Fibroblast of mammary gland (primary cell): ENCODE results near the gene RACGAP1.
"Not testable (repeated sequence)": the region's sequence is repeated elsewhere in the genome, so short reads cannot be mapped to it uniquely, and the experiment has no call there.

Experiments
- DNase-seq: peaks from one replicate; pipeline ENCODE4 v3.0.0-alpha.2; 2010; ENCODE audit warnings: low read depth
- H3K4me3 ChIP-seq: 2 replicates; pipeline ENCODE4 v1.5.1; 2011; ENCODE audit warnings: low read depth, mild to moderate bottlenecking, low read length, moderate library complexity; ENCODE audit not compliant: control insufficient read depth
- TF ChIP-seq, protein P1 (sequence below): conservative IDR thresholded peaks from 2 replicates; pipeline ENCODE4 v1.5.1; 2011; ENCODE audit warnings: low read depth, low read length, inconsistent platforms; ENCODE audit not compliant: control insufficient read depth, insufficient read depth

RACGAP1 gene

DNA sequence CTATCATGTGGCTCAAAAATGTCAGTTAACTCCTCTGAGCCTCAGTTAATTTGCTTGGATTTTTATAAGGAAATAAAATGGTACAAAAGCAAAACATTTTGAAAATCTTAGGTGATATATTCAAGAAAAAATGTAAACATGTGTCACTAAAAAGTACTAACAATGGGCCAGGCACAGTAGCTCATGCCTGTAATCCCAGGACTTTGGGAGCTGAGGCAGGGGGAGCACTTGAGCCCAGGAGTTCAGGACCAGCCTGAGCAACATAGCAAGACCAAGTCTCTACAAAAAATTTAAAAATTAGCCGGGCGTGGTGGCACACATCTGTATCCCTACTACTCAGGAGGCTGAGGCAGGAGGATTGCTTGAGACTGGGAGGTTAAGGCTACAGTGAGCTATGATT is 26.8 kb downstream of the RACGAP1 start:
- DNase-seq, result no peak
- TF ChIP-seq, protein P1, sequence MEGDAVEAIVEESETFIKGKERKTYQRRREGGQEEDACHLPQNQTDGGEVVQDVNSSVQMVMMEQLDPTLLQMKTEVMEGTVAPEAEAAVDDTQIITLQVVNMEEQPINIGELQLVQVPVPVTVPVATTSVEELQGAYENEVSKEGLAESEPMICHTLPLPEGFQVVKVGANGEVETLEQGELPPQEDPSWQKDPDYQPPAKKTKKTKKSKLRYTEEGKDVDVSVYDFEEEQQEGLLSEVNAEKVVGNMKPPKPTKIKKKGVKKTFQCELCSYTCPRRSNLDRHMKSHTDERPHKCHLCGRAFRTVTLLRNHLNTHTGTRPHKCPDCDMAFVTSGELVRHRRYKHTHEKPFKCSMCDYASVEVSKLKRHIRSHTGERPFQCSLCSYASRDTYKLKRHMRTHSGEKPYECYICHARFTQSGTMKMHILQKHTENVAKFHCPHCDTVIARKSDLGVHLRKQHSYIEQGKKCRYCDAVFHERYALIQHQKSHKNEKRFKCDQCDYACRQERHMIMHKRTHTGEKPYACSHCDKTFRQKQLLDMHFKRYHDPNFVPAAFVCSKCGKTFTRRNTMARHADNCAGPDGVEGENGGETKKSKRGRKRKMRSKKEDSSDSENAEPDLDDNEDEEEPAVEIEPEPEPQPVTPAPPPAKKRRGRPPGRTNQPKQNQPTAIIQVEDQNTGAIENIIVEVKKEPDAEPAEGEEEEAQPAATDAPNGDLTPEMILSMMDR, result no peak

DNA sequence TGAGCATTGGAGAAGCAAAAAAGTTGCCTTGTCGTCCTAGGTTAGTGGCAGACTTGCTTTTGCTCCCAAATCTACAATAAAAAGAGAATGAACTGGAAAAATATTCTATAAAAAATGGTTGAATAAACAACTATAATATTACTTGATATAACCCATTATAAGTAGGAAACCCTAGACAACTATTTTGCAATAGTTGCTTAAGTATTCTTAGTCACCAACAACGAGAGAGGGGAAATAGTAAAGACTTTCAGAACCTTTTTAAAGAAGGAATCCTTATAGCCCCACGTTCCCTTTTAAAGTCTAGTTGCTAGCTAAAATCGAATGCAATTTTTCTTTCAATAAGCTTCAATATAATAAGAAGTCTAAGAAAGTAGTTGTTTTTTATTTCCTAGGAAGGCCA is 35.0 kb downstream of the RACGAP1 start:
- no peak overlapping the region for H3K4me3 ChIP-seq
- peak; percentile 51 for DNase-seq
- TF ChIP-seq, protein P1, result no peak

More for the DNA sequence above, 26.8 kb downstream of the RACGAP1 start:
- no peak overlapping the region for H3K4me3 ChIP-seq

GRCh38 chr12:49989400-49989799 is 35.9 kb downstream of the RACGAP1 start:
- H3K4me3 ChIP-seq, DNase-seq: not testable (repeated sequence)

DNA sequence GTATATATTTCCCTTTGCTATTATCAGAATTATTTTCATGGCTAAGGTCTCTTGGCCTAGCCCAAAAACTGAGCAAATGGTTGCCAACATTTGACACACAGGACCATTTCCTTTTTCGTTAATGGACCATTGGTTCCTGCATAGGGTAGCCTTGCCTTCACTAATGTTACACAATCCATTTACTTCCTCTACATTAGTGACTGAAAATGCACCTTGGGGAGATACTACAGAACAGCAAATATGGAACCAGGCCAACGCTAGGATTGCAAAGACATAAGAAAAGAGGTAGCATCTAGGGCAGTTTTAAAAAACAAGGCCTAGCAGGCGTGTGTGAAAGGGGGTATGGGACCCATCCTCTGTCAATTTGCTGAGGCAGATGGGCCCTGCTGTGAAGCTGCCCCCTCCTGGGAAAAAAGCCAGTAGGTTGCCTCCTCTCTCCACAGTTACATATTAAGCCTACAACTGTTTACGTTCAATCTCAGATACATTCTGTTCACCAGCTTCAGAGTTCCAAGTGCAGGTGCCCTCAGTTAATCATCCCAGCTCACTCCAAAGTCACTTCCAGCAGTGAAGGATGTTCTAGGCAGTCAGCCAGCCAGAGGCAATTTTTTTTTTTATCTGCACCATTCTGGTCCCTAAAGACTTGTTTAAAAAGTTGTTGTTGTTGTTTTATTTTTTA is 37.5 kb downstream of the RACGAP1 start:
- no peak overlapping the region for H3K4me3 ChIP-seq
- no peak for DNase-seq
- TF ChIP-seq, protein P1, result no peak

- H3K4me3 ChIP-seq, DNase-seq: not testable (repeated sequence)
Measured at GRCh38 chr12:49986476-49986875, 38.8 kb downstream of the RACGAP1 start.

DNA sequence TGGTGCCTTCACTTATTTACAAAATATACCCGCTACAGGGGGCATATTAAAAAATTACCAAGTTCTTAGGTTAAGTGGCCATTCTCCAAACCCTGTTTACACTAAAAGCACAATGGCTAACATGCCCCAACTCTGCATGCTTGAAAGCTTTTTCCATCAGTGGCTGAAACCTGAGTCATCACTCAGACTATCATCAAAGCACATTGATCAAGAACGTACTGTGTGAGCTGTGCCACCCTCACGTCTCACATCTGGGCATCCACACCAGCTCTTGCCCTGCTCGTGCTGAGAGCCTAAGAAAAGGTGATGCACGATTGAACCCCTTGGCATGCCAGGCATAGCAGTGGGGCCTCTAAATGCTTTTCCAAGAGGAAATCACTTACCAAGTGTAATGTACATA is 39.3 kb downstream of the RACGAP1 start:
- TF ChIP-seq, protein P1, result no peak
- DNase-seq, result peak; percentile 21
- H3K4me3 ChIP-seq, result no peak overlapping the region

GRCh38 chr12:49984476-49985359 is 40.6 kb downstream of the RACGAP1 start:
- no peak for DNase-seq

More at GRCh38 chr12:49984476-49985359, 40.6 kb downstream of the RACGAP1 start:
- TF ChIP-seq, protein P1, result no peak
- no peak overlapping the region for H3K4me3 ChIP-seq
